ENCODE results near the gene TNS3. TPM values are rescaled to one million over a fixed set of nuclear protein-coding genes. Genes with fewer than 3 reads are reported as not detected.
A peak's percentile ranks its signal among the peaks of the same experiment; 100 is the strongest.

Gene TNS3
- total RNA-seq, 1 experiment from 2014 or later, result 135 TPM

DNA sequence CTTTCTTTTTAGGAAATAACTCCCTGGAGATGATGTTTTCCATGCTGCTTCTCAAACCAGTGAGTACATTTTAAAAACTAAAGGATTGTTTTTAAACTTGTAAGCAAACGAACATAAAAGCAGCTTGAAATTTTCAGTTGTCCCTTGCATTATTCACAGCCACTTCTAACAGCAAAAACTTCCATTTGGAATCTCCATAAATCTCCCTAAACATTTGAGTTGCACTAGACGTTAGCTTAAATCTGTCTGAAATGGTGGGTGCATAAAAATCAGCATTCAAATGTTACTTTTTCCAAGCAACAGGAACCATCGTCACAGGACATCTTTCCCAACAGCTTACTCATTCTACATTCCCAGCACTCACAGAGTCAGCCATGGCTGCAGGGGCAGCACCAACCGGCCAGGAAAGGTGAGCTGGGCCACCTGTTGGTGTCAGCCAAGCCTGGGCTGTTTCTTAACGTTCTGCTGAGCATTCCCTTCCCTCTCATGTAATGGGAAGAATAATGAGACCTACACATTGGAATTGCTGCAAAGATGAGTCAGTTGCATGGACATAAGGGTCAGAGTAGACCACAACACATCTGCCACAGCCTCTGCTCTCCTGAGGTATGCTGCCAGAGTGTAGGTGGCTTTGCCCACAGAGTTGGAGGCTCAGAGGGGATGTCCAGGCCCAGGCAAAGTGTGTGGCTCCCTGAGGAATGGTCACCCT lies 163.2 kb downstream of the TNS3 start:
- no peaks in the 10 kb centered on the region for H3K9me3 Mint-ChIP-seq (ENCODE audit: low read depth, unreplicated experiment)
- no peak for DNase-seq
- CTCF ChIA-PET, result interaction anchor here (1.2 kb wide), 1 partner anchor 152 kb away, joined by 6 read pairs; no protein-coding TSS in a partner anchor
- H3K4me1 Mint-ChIP-seq (ENCODE audit: low read depth, unreplicated experiment), result no peaks in the 10 kb centered on the region
- intact Hi-C loops (cut with micrococcal nuclease; ENCODE audit: unreplicated experiment), result no loop called here
- TF ChIP-seq, protein P1, sequence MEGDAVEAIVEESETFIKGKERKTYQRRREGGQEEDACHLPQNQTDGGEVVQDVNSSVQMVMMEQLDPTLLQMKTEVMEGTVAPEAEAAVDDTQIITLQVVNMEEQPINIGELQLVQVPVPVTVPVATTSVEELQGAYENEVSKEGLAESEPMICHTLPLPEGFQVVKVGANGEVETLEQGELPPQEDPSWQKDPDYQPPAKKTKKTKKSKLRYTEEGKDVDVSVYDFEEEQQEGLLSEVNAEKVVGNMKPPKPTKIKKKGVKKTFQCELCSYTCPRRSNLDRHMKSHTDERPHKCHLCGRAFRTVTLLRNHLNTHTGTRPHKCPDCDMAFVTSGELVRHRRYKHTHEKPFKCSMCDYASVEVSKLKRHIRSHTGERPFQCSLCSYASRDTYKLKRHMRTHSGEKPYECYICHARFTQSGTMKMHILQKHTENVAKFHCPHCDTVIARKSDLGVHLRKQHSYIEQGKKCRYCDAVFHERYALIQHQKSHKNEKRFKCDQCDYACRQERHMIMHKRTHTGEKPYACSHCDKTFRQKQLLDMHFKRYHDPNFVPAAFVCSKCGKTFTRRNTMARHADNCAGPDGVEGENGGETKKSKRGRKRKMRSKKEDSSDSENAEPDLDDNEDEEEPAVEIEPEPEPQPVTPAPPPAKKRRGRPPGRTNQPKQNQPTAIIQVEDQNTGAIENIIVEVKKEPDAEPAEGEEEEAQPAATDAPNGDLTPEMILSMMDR (IDR thresholded peaks at IDR 0.05; ENCODE audit: unreplicated experiment), result no peak
- H3K36me3 Mint-ChIP-seq (ENCODE audit: insufficient read depth, unreplicated experiment), result peaks cover 39% of the 10 kb centered on the region
- H3K27me3 Mint-ChIP-seq (ENCODE audit: unreplicated experiment), result no peaks in the 10 kb centered on the region
- BruUV-seq (replicated peaks), result no TSS peak
- peak overlapping the region; percentile 24 for H3K27ac Mint-ChIP-seq (ENCODE audit: unreplicated experiment)
- no peak overlapping the region for H3K4me3 Mint-ChIP-seq (ENCODE audit: low read depth, unreplicated experiment)

DNA sequence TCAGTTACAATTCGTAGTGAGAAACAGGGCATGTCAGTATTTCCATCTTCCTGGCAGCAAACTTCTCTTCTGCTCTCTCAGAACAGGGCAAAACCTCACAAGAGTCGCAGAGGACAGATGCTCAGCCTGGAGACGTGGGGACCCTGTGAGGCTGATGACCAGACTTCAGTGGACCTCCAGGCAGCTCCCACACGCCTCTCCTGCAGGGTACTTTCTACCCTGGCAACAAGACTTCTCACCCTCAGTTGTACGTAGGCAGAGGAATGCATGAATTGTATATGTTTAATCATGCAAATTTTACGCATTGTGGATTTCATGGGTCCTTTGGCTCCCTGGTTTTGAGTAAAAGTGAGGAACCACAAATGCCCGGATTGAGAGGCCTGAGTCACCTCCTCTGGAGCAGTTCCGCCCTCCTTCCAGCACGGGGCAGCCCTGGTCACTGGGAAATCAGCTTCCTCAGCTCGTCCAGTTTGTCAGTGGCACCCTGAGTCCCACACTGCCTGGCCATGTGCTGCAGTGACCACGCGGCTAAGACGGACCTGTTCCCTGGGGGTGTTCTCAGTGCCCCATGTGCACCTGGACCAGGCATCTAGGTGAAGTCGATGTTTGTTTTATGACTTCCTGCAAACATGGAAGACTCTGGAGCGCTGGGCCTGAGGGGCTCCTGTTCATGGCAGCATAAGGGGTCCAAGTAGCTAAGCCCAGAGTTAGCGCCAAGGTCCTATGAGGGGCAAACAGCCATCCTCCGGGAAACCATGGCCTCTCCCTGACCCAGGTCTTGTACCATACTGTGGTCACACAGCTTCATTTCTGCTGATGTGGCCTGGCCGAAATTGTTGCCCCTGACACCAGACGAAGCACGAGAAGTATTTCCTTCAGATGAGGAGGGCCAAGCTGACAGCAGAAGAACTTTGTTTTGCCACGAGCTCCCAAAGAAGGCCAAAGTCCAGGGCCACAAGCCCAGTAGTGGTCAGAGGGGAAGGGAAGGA lies 165.1 kb downstream of the TNS3 start:
- no peaks in the 10 kb centered on the region for H3K27me3 Mint-ChIP-seq (ENCODE audit: unreplicated experiment)
- H3K27ac Mint-ChIP-seq (ENCODE audit: unreplicated experiment), result no peak overlapping the region
- no TSS peak for BruUV-seq (replicated peaks)
- DNase-seq, result no peak
- peaks cover 44% of the 10 kb centered on the region for H3K36me3 Mint-ChIP-seq (ENCODE audit: insufficient read depth, unreplicated experiment)
- H3K4me3 Mint-ChIP-seq (ENCODE audit: low read depth, unreplicated experiment), result no peak overlapping the region
- H3K9me3 Mint-ChIP-seq (ENCODE audit: low read depth, unreplicated experiment), result no peaks in the 10 kb centered on the region
- CTCF ChIA-PET, result no interaction called here
- TF ChIP-seq, protein P1 (IDR thresholded peaks at IDR 0.05; ENCODE audit: unreplicated experiment), result no peak
- H3K4me1 Mint-ChIP-seq (ENCODE audit: low read depth, unreplicated experiment), result no peaks in the 10 kb centered on the region
- intact Hi-C loops (cut with micrococcal nuclease; ENCODE audit: unreplicated experiment), result no loop called here

DNA sequence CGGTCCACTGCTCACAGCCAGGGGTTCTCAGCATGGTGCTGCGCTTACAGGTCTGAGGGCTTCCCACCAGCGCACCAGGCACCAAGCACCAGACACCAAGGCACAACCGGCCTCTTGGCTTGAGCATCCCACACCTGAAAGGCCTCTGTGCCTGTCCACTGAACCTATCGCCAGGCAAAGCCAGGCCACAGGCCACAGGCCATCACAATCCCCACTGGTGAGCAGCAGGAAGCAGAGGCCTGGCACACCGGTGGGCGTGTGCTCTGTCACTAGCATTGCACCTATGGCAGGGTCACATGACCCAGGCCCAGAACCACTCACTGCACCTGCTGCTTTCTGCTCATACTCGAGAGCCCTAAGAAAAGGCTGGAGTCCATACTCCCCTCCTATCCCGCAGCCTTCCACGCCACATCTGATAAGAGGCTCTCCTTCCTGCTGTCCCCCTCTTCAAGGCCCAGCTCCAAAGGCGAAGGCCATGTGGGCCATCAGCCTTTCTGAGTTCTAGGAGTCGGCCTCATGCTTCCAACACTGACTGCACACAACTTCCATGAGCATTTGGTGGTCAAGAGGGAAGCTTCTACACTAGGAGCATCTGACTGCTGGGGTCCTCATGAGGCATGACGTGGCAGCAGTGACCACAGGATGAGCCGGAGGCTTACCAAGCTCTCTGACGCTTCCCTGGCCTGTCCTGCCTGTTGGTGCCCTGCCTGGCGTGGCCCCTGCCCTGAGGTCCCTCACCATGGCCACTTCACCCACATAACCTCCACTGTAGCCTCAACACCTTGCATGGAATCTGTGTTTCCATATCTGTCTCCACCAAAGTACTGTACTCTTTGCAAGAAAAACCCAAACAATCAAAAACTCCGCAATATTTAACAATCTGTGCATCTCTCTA lies 166.3 kb downstream of the TNS3 start:
- Mint-ChIP-seq H3K4me3 (ENCODE audit: low read depth, unreplicated experiment) (no peak overlapping the region), H3K4me1 (ENCODE audit: low read depth, unreplicated experiment) (no peaks in the 10 kb centered on the region), H3K9me3 (ENCODE audit: low read depth, unreplicated experiment) (no peaks in the 10 kb centered on the region), H3K27ac (ENCODE audit: unreplicated experiment) (no peak overlapping the region), H3K27me3 (ENCODE audit: unreplicated experiment) (no peaks in the 10 kb centered on the region), H3K36me3 (ENCODE audit: insufficient read depth, unreplicated experiment) (peaks cover 39% of the 10 kb centered on the region)
- CTCF ChIA-PET, result no interaction called here
- intact Hi-C loops (cut with micrococcal nuclease; ENCODE audit: unreplicated experiment), result no loop called here
- TF ChIP-seq, protein P1 (IDR thresholded peaks at IDR 0.05; ENCODE audit: unreplicated experiment), result no peak
- no peak for DNase-seq
- BruUV-seq (replicated peaks), result no TSS peak
